Calu3 (cell line): ENCODE data around the gene MIPEP. TPM values are rescaled to one million over a fixed set of nuclear protein-coding genes. Genes with fewer than 3 reads are reported as not detected.

ENCODE experiments used
- BruUV-seq: library from RNA; stranded (reverse); fragments of 400-500 nt; replicated peaks from 2 replicates; lab custom pipeline; 2021; lab: Mats Ljungman, UMichigan
- CTCF ChIA-PET: fragments of 300-600 bp; sonication (Branson Sonifier 250); formaldehyde crosslinking; loops from one replicate; lab custom pipeline; 2022; ENCODE audit warnings: antibody characterized with exemption; lab: Charles Lee
- DNase-seq: peaks from one replicate; pipeline ENCODE4 v3.0.0; 2022
- H3K27ac Mint-ChIP-seq: one replicate; pipeline ENCODE4 v1.8.0; 2022; ENCODE audit warnings: mixed read lengths; ENCODE audit not compliant: unreplicated experiment
- H3K27me3 Mint-ChIP-seq: one replicate; pipeline ENCODE4 v1.8.0; 2022; ENCODE audit warnings: mixed read lengths; ENCODE audit not compliant: unreplicated experiment
- H3K36me3 Mint-ChIP-seq: one replicate; pipeline ENCODE4 v1.8.0; 2022; ENCODE audit warnings: mild to moderate bottlenecking, moderate library complexity, mixed read lengths; ENCODE audit not compliant: insufficient read depth, unreplicated experiment
- H3K4me1 Mint-ChIP-seq: one replicate; pipeline ENCODE4 v1.8.0; 2022; ENCODE audit warnings: mild to moderate bottlenecking, low read depth, mixed read lengths; ENCODE audit not compliant: unreplicated experiment
- H3K4me3 Mint-ChIP-seq: one replicate; pipeline ENCODE4 v1.8.0; 2022; ENCODE audit warnings: mild to moderate bottlenecking, low read depth, moderate library complexity, mixed read lengths; ENCODE audit not compliant: unreplicated experiment
- H3K9me3 Mint-ChIP-seq: one replicate; pipeline ENCODE4 v1.8.0; 2022; ENCODE audit warnings: low read depth, mixed read lengths; ENCODE audit not compliant: unreplicated experiment
- CTCF ChIP-seq: fragments of 200-600 bp; IDR thresholded peaks from one replicate; pipeline ENCODE4 v1.8.0; 2022; ENCODE audit warnings: antibody characterized with exemption; ENCODE audit not compliant: unreplicated experiment
- intact Hi-C: fragments of 100-400 bp; cut with micrococcal nuclease; formaldehyde crosslinking; loops from one replicate; pipeline ENCODE4 v1.10.0; 2022; ENCODE audit not compliant: unreplicated experiment
- total RNA-seq: library from RNA; stranded (reverse); gene quantifications from 2 replicates; pipeline ENCODE4 v1.2.3, GENCODE V29; 2022

Gene MIPEP
- total RNA-seq, 1 experiment from 2014 or later, result 25.2 TPM

- TF ChIP-seq CTCF, result no peak
Measured at GRCh38 chr13:23760000-23760399, 129.2 kb downstream of the MIPEP start.

GRCh38 chr13:23758798-23759527 is 130.2 kb downstream of the MIPEP start:
- Mint-ChIP-seq H3K4me3 (no peak overlapping the region), H3K4me1 (peaks cover 1% of the 10 kb centered on the region), H3K27me3 (no peaks in the 10 kb centered on the region), H3K36me3 (no peaks in the 10 kb centered on the region), H3K27ac (no peak overlapping the region), H3K9me3 (no peaks in the 10 kb centered on the region)
- no peak for TF ChIP-seq CTCF
- intact Hi-C loops, result no loop called here
- BruUV-seq, result no TSS peak
- CTCF ChIA-PET, result no interaction called here
- no peak for DNase-seq

More at GRCh38 chr13:23760000-23760399, 129.2 kb downstream of the MIPEP start:
- H3K9me3 Mint-ChIP-seq, result no peaks in the 10 kb centered on the region
- CTCF ChIA-PET, result no interaction called here
- no peaks in the 10 kb centered on the region for H3K36me3 Mint-ChIP-seq
- H3K4me3 Mint-ChIP-seq, result no peak overlapping the region
- BruUV-seq, result no TSS peak
- no peak for DNase-seq
- no peak overlapping the region for H3K27ac Mint-ChIP-seq
- intact Hi-C loops, result no loop called here
- H3K27me3 Mint-ChIP-seq, result no peaks in the 10 kb centered on the region
- H3K4me1 Mint-ChIP-seq, result no peaks in the 10 kb centered on the region

GRCh38 chr13:23754997-23755396 is 134.2 kb downstream of the MIPEP start:
- CTCF ChIA-PET, result no interaction called here
- no peak for TF ChIP-seq CTCF
- peaks cover 4% of the 10 kb centered on the region for H3K36me3 Mint-ChIP-seq
- no peaks in the 10 kb centered on the region for H3K27me3 Mint-ChIP-seq
- intact Hi-C loops, result no loop called here
- H3K4me1 Mint-ChIP-seq, result peaks cover 26% of the 10 kb centered on the region
- H3K9me3 Mint-ChIP-seq, result no peaks in the 10 kb centered on the region
- BruUV-seq, result no TSS peak
- DNase-seq, result no peak
- H3K4me3 Mint-ChIP-seq, result no peak overlapping the region
- H3K27ac Mint-ChIP-seq, result no peak overlapping the region

- Mint-ChIP-seq H3K9me3 (no peaks in the 10 kb centered on the region), H3K36me3 (peaks cover 4% of the 10 kb centered on the region), H3K4me3 (no peak overlapping the region), H3K27me3 (no peaks in the 10 kb centered on the region), H3K27ac (no peak overlapping the region), H3K4me1 (peaks cover 26% of the 10 kb centered on the region)
- no peak for TF ChIP-seq CTCF
- no peak for DNase-seq
- CTCF ChIA-PET, result no interaction called here
- intact Hi-C loops, result no loop called here
- BruUV-seq, result no TSS peak
Measured at GRCh38 chr13:23754506-23754905, 134.7 kb downstream of the MIPEP start.
